Measurements from ENCODE around the gene PTH1R. TPM values are rescaled to one million over a fixed set of nuclear protein-coding genes. Genes with fewer than 3 reads are reported as not detected.

PTH1R gene
- polyA plus RNA-seq, 6 donors from 2014 or later: not detected

DNA sequence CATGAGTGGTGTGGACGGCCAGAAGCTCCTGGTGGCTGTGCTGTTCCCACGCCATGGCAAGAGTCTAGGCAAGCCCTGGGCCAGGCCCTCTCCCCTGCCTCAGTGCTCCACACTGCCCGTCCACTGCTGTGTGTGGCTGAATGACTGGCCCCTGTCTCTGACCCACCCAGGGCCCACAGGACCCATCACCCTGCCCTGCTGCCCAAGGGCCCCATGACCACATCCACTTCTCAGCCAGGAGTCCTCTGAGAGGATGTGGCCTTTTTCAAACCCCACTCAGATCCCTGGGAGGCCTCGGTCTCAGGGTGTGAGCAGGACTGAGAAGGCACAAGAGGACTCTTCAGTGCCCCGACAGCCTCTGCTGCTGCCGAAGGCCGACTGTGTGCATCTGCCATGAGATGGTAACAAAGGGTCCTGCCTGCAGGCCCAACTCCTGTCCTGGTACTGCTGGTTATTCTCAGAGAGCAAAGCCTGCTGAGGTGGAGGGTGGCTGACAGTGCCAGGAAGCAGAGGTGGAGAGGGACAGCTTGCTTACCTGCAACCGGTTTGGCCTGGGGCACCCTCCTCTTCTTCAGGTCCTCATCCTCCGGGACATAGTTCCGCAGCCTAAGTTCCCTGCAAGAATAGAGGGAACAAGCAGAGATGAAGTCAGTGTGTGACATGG, 47.5 kb downstream of the PTH1R start:
- peaks cover 51 to 66% (median 63%) of the 10 kb centered on the region in 3 donors for H3K4me1 Mint-ChIP-seq
- H3K9me3 Mint-ChIP-seq: peaks cover 0 to 8% (median 6%) of the 10 kb centered on the region in 7 donors

GRCh38 chr3:46925585-46925934, 48.0 kb downstream of the PTH1R start:
- Mint-ChIP-seq H3K36me3 (peaks cover 13 to 15% of the 10 kb centered on the region in 2 donors), H3K27ac (peak overlapping the region; percentile 80 to 98 (median 93)), H3K9me3 (peaks cover 0 to 8% (median 6%) of the 10 kb centered on the region in 7 donors), H3K4me1 (peaks cover 56 to 71% (median 68%) of the 10 kb centered on the region in 3 donors), H3K27me3 (no peaks in the 10 kb centered on the region), H3K4me3 (peak overlapping the region; percentile 70 to 97 (median 88))
- ATAC-seq (ENCODE audit: low read depth in 2 of 2): no peak
- DNase-seq: no peak

More for the DNA sequence above, 47.5 kb downstream of the PTH1R start:
- DNase-seq: no peak
- peak overlapping the region; percentile 75 to 97 (median 86) for H3K27ac Mint-ChIP-seq
- H3K36me3 Mint-ChIP-seq: peaks cover 14 to 19% of the 10 kb centered on the region in 2 donors
- ATAC-seq (ENCODE audit: low read depth in 2 of 2): no peak
- H3K27me3 Mint-ChIP-seq: no peaks in the 10 kb centered on the region
- H3K4me3 Mint-ChIP-seq: peak overlapping the region in 7 of 8 donors; percentile 22 to 97 (median 80)

- Mint-ChIP-seq H3K27ac (peak overlapping the region; percentile 80 to 98 (median 93)), H3K4me3 (peak overlapping the region; percentile 70 to 97 (median 88)), H3K36me3 (peaks cover 13 to 15% of the 10 kb centered on the region in 2 donors), H3K27me3 (no peaks in the 10 kb centered on the region), H3K9me3 (peaks cover 0 to 8% (median 6%) of the 10 kb centered on the region in 7 donors), H3K4me1 (peaks cover 61 to 76% (median 73%) of the 10 kb centered on the region in 3 donors)
- ATAC-seq (ENCODE audit: low read depth in 2 of 2) (no peak), DNase-seq (no peak)
These were observed 48.5 kb downstream of the PTH1R start for GRCh38 chr3:46926039-46926438.

- peaks cover 0 to 8% (median 6%) of the 10 kb centered on the region in 7 donors for H3K9me3 Mint-ChIP-seq
- H3K27ac Mint-ChIP-seq: peak overlapping the region; percentile 89 to 99 (median 98)
- no peak for ATAC-seq (ENCODE audit: low read depth in 2 of 2)
- peaks cover 13 to 15% of the 10 kb centered on the region in 2 donors for H3K36me3 Mint-ChIP-seq
- H3K27me3 Mint-ChIP-seq: no peaks in the 10 kb centered on the region
- DNase-seq: no peak
- peak overlapping the region; percentile 70 to 97 (median 88) for H3K4me3 Mint-ChIP-seq
- peaks cover 65 to 80% (median 77%) of the 10 kb centered on the region in 3 donors for H3K4me1 Mint-ChIP-seq
These were observed 48.9 kb downstream of the PTH1R start for GRCh38 chr3:46926447-46926846.

GRCh38 chr3:46926871-46927717, 49.6 kb downstream of the PTH1R start:
- Mint-ChIP-seq H3K27ac (peak overlapping the region; percentile 58 to 99 (median 98)), H3K4me3 (peak overlapping the region; percentile 70 to 97 (median 88)), H3K36me3 (peaks cover 13 to 15% of the 10 kb centered on the region in 2 donors), H3K27me3 (no peaks in the 10 kb centered on the region), H3K4me1 (peaks cover 71 to 87% (median 83%) of the 10 kb centered on the region in 3 donors), H3K9me3 (peaks cover 0 to 8% (median 6%) of the 10 kb centered on the region in 7 donors)
- peak; percentile 82 for DNase-seq
- peak; percentile 71 to 73 for ATAC-seq (ENCODE audit: low read depth in 2 of 2)

GRCh38 chr3:46927718-46928073, 50.2 kb downstream of the PTH1R start:
- H3K36me3 Mint-ChIP-seq: peaks cover 13 to 15% of the 10 kb centered on the region in 2 donors
- DNase-seq: no peak
- H3K4me3 Mint-ChIP-seq: peak overlapping the region; percentile 70 to 97 (median 88)
- no peak for ATAC-seq (ENCODE audit: low read depth in 2 of 2)
- peak overlapping the region; percentile 58 to 99 (median 98) for H3K27ac Mint-ChIP-seq
- peaks cover 77 to 93% (median 90%) of the 10 kb centered on the region in 3 donors for H3K4me1 Mint-ChIP-seq
- H3K9me3 Mint-ChIP-seq: peaks cover 0 to 8% (median 6%) of the 10 kb centered on the region in 7 donors
- H3K27me3 Mint-ChIP-seq: no peaks in the 10 kb centered on the region

- H3K36me3 Mint-ChIP-seq: peaks cover 12 to 13% of the 10 kb centered on the region in 2 donors
- H3K4me3 Mint-ChIP-seq: peak overlapping the region; percentile 54 to 97 (median 83)
- peaks cover 76 to 94% (median 90%) of the 10 kb centered on the region in 3 donors for H3K4me1 Mint-ChIP-seq
- ATAC-seq (ENCODE audit: low read depth in 2 of 2): peak in 1 of 2 donors; percentile 2
- DNase-seq: peak; percentile 30
- H3K9me3 Mint-ChIP-seq: peaks cover 0 to 8% (median 6%) of the 10 kb centered on the region in 7 donors
- H3K27me3 Mint-ChIP-seq: no peaks in the 10 kb centered on the region
- peak overlapping the region in 5 of 6 donors; percentile 39 to 98 (median 94) for H3K27ac Mint-ChIP-seq
These were observed 50.8 kb downstream of the PTH1R start for GRCh38 chr3:46928282-46928681.

- H3K36me3 Mint-ChIP-seq: peaks cover 9 to 13% of the 10 kb centered on the region in 2 donors
- peaks cover 71 to 93% (median 91%) of the 10 kb centered on the region in 3 donors for H3K4me1 Mint-ChIP-seq
- peak overlapping the region; percentile 90 to 97 (median 93) for H3K27ac Mint-ChIP-seq
- peaks cover 0 to 8% (median 6%) of the 10 kb centered on the region in 7 donors for H3K9me3 Mint-ChIP-seq
- no peaks in the 10 kb centered on the region for H3K27me3 Mint-ChIP-seq
- ATAC-seq (ENCODE audit: low read depth in 2 of 2) (peak; percentile 25 to 38), DNase-seq (peak; percentile 54)
- peak overlapping the region; percentile 20 to 97 (median 80) for H3K4me3 Mint-ChIP-seq
These were observed 51.8 kb downstream of the PTH1R start for GRCh38 chr3:46929324-46929723.

DNA sequence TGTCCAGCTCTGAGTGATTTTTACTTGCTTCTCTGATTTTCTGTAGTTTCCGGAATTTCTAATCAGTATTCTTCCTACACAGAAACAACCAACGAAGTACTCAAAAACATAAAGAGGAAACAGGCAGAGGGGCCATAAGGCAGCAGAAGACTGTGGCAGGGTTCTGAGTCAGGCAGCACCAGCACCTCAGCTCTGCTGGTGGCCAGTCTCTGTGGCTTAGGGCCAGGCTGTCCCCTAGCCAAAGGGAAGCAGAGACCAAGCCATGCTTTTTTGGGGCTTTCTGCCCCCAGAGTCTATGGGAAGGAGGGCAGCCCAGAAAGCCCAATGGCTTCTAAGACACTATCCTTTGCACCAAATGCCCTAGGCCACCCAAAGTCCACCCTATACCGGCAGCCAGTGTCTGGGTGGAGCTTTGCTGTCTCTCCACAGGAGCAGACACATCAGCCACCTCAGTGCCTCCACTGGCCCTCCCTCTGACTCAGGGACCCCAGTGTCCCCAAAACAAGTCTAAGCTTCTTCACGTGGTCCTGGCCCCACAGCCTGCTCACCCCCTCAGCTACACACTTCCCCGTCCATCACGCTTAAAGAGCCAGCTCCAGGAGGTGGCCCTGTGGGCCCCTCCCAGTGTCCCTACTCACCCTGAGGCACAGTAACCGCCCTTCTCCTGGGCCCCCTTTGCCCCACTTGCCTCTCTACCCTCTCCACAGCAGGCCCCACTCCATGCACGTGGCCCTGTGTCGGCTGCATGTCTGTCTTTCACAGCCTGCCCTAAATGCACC, 52.8 kb downstream of the PTH1R start:
- ATAC-seq (ENCODE audit: low read depth in 2 of 2) (no peak), DNase-seq (no peak)
- peaks cover 71 to 94% (median 86%) of the 10 kb centered on the region in 3 donors for H3K4me1 Mint-ChIP-seq
- peaks cover 0 to 8% (median 6%) of the 10 kb centered on the region in 7 donors for H3K9me3 Mint-ChIP-seq
- H3K27me3 Mint-ChIP-seq: no peaks in the 10 kb centered on the region
- peak overlapping the region; percentile 90 to 99 (median 94) for H3K27ac Mint-ChIP-seq
- peak overlapping the region; percentile 65 to 92 (median 76) for H3K4me3 Mint-ChIP-seq
- H3K36me3 Mint-ChIP-seq: peaks cover 9 to 13% of the 10 kb centered on the region in 2 donors

DNA sequence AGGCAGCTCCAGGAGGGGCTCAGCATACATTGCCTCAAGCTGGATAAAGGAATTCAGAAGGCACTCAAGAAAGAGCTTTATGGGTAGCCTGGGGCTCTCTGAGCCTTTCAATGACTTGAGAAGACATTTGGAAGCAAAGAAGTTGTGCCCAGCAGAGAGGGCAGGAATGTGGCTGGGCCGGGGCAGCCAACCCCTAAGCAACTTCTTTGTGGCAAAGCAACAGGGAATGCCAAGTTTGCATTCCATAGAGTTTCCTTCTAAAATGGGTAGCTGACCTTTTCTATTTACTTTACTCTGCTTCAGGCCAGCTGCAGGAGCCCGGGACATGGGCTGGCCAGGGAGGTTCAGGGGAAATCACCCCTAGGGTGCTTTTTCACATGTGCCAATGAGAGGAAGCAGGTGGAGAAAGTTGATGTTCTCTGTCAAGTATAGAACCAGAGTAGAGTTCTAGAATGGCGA, 53.5 kb downstream of the PTH1R start:
- ATAC-seq (ENCODE audit: low read depth in 2 of 2): peak; percentile 27 to 38
- Mint-ChIP-seq H3K4me1 (peaks cover 65 to 93% (median 82%) of the 10 kb centered on the region in 3 donors), H3K4me3 (peak overlapping the region; percentile 65 to 90 (median 74)), H3K27me3 (no peaks in the 10 kb centered on the region), H3K9me3 (peaks cover 0 to 8% (median 6%) of the 10 kb centered on the region in 7 donors), H3K27ac (peak overlapping the region; percentile 90 to 99 (median 94)), H3K36me3 (peaks cover 9 to 13% of the 10 kb centered on the region in 2 donors)
- no peak for DNase-seq

GRCh38 chr3:46931631-46932331, 54.3 kb downstream of the PTH1R start:
- peaks cover 61 to 92% (median 82%) of the 10 kb centered on the region in 3 donors for H3K4me1 Mint-ChIP-seq
- DNase-seq (no peak), ATAC-seq (ENCODE audit: low read depth in 2 of 2) (no peak)
- H3K9me3 Mint-ChIP-seq: peaks cover 0 to 8% (median 6%) of the 10 kb centered on the region in 7 donors
- no peaks in the 10 kb centered on the region for H3K27me3 Mint-ChIP-seq
- peak overlapping the region; percentile 90 to 99 (median 94) for H3K27ac Mint-ChIP-seq
- H3K4me3 Mint-ChIP-seq: peak overlapping the region; percentile 42 to 90 (median 74)
- H3K36me3 Mint-ChIP-seq: peaks cover 9 to 13% of the 10 kb centered on the region in 2 donors

All from naive B cell (primary cell).